Urothelium cell line (cell line): ENCODE data around the gene AVP.
"Not testable (repeated sequence)": the region's sequence is repeated elsewhere in the genome, so short reads cannot be mapped to it uniquely, and the experiment has no call there.

Experiments used
- DNase-seq: peaks from one replicate; pipeline ENCODE4 v3.0.0; 2011; ENCODE audit warnings: low spot score, mixed read lengths
- FAIRE-seq: peaks from 2 replicates; lab custom pipeline; 2011; peaks lifted over from hg19 to GRCh38; lab: Jason Lieb, UNC

AVP gene

DNA sequence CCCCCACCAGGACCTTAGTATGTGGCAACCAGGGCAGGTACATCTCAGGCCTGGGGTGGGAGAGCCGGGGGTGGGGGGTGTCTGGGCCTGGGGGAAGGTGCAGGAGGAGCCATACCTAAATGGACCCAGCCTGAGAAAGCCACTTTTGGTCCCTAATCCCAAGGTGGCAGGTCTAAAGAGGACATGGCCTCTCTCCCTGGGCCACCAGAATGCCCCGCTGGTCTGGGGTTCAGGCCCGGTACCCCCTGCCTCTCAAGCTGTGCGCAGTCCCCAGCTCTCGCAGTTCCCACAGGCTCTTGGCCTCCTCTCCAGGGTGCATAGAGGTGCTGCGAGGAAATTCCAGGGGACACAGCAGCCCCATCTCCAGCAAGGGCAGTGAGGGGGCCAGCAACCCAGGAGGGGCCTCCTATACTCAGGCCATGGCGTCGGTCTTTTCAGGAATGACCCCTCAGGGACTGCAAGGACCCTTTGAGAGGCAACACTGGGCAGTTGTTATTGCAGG is 1.1 kb upstream of the AVP start:
- DNase-seq, result no peak
- no peak for FAIRE-seq

DNA sequence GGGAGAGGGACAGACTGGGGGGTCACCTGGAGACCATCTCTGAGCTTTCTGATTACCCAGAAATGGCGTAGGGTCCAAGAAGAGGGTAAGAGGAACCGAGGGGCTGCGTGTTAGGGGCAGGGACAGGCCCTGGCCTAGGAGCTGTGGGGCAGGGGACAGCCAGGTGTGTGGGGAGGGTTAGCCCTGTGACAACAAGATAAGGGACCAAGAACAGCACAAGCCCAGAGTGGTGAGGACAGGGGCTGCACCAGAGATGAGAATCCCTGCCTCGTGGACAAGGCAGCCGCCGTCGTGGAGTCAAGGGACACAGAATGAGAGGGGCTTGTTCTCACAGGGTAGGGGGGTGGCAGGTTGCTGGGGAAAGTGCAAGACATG is 449 bp upstream of the AVP start:
- no peak for FAIRE-seq

DNA sequence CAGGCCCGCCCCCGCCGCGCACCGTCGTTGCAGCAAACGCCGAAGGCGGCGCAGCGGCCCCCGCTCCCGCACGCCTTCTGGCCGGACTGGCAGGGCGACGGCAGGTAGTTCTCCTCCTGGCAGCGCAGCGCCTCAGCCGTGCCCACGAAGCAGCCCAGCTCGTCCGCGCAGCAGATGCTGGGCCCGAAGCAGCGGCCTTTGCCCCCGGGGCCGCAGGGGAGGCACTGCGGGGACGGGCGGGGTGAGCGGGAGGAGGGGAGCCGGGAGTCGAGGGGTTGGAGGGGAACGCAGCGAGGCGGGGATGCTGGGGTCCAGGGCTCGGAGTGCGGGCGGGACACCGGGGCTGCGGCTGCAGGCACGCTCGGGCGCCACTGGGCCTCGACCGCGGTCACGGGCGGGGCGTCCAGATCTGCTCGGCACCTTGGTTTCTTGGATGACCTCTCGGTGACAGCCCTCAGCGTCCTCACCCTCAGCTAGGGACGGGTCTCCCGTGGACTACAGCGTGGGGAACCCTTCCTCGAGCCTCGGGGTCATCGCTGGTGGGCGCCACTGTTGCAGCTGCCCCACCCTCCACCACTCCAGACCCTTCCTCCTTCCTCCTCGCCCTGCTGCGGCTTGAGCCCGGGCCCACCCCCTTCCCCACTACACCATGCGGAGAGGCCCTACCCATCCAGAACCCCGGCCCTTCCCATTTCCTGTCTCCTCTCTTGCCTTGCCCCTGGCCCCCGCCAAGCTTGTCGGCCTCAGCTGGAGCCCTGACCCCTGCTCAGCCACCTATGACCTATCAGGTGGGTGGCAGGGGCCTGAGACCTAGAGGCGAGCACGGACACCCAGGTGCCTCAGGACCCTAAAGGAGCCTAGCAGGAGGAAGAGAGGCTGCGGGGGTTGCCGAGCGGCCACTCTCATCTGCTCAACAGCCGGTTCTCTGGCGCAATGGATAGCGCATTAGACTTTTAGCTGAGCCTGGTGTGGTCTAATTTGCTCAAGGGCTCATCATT is 1.3 kb downstream of the AVP start:
- FAIRE-seq, result no peak
- DNase-seq, result no peak

More for the DNA sequence above, 449 bp upstream of the AVP start:
- no peak for DNase-seq

DNA sequence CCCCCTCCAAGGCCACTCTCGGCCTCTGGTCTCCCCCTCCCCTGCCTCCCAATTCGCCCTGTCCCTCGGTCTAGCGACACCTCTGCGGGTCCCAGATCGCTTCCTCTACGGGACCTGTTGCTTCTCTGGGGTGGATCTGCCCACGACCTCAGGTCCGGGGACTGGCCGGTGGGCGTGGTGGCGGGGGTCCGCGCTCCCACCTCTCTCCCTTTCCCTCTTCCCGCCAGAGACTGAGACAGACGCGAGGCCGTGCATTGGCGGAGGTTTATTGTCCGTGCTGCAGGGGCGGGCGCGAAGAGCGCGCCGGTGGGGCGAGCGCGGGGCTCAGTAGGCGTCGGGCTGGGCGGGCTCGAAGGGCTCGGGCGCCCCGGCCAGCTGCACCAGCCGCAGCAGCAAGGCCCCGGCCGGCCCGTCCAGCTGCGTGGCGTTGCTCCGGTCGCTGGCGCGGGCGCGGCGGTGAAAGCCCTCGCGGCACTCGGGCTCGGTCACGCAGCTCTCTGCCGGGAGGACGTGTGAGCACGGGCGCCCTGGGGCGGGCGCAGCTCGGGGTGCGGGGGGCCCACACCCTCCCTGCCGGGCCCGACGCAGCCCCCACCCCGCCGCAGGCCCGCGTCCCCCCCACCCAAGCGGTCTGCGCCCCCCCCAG is 2.1 kb downstream of the AVP start:
- DNase-seq, result no peak

DNA sequence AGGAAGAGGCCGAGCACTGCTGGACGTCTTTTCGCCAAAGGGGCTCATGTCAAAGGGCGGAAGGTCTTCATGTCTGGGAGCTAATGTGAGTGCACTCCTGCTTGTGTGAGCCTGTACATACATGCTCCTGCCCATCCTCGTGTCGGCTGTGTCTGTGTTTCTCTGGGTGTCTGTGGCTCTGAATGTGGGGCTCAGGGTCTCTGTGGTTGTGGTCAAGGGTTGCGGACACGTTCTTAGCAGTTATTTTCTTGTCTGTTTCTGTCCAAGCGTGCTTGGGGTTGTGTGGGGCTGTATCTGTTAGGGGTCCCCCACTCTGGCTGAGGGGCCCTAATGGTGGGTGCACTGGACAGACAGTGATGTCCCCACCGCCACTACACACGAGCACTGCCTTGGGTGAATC is 2.9 kb downstream of the AVP start:
- no peak for DNase-seq
- FAIRE-seq, result no peak

More for the DNA sequence above, 2.1 kb downstream of the AVP start:
- FAIRE-seq, result no peak

DNA sequence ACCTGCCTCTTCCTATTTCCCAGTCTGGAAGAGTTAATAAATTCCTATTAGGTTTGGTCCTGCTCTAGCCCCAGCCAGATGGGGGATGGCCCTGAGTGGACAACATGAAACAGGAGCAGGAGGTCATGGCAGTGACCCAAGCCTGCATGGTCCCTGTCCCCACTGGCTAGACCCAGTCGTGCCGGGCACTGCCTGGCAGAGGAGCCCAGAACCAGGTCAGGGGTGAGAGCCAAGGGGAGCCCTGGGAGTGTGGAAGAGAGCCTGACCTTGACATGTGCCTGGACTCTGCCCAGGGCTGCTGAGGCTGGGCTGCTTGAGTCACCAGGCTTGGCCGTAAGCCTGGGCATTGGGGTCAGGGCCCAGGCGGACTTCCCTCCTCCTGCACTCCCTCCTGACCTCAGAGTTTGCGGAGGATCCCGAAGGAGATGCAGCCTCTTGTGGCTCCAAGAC is 3.6 kb downstream of the AVP start:
- FAIRE-seq, result no peak

DNA sequence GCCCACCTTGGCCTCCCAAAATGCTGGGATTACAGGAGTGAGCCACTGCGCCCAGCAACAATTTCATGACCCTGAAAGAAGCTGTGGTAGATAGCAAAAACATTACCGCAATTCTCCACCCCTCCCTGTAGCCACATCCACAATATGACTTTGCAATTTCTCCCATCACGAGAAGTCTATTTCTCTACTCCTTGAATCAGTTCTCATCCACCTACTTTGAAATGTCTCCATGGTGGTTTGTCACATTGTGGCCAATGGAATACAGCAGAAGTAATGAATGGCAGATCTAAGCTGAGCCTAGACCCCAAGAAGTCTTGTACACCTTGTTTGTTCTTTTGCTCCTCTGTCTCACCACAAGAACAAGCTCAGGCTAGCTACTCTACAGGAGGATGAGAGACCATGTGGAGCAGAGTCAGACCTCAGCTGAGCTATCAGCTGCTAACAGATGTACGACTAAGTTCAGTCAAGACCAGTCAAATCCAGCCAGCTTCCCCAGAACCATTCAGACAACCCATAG is 6.8 kb downstream of the AVP start:
- DNase-seq (no peak), FAIRE-seq (no peak)

More for the DNA sequence above, 3.6 kb downstream of the AVP start:
- no peak for DNase-seq

DNA sequence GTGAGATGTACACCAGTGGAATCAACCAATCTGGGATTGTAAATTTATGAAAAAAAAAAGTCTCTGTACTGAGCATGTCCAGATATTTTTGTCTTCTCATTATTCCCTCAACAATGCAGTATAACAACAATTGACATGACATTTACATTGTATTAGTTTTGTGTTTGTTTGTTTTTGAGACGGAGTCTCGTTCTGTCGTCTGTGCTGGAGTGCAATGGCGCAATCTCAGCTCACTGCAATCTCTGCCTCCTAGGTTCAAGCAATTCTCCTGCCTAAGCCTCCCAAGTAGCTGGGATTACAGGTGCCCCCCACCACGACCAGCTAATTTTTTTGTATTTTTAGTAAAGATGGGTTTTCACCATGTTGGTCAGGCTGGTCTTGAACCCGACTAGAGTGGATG is 9.2 kb downstream of the AVP start:
- not testable (repeated sequence) for FAIRE-seq, DNase-seq

DNA sequence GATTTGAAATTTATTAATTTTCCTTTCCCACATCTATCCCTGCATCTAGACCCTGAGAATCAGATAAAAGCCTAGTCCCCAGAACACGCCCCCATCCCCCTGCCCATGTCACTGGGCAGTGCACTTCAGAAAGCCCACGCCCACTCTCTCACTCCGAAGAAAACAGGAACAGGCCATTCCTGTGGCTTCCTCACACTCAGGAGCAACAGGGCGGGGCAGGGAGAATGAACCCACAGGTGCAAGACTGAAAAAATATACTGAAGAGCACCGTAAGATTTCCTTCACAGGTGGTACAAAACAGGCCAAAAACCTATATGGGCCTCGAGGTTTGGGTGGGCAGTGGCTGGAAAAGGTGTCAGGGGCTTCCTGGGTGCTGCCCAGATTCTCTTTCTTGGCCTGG is 9.7 kb downstream of the AVP start:
- no peak for FAIRE-seq
- DNase-seq, result no peak

DNA sequence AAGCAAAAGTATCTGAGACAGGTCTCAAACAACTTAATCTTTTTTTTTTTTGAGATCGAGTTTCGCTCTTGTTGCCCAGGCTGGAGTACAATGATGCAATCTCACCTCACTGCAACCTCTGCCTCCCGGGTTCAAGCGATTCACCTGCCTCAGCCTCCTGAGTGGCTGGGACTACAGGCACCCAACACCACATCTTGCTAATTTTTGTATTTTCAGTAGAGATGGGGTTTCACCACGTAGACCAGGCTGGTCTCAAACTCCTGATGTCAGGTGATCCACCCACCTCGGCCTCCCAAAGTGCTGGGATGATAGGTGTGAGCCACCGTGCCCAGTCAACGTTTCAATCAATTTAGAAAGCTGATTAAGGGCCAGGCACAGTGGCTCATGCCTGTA is 11.3 kb downstream of the AVP start:
- FAIRE-seq, DNase-seq: not testable (repeated sequence)

DNA sequence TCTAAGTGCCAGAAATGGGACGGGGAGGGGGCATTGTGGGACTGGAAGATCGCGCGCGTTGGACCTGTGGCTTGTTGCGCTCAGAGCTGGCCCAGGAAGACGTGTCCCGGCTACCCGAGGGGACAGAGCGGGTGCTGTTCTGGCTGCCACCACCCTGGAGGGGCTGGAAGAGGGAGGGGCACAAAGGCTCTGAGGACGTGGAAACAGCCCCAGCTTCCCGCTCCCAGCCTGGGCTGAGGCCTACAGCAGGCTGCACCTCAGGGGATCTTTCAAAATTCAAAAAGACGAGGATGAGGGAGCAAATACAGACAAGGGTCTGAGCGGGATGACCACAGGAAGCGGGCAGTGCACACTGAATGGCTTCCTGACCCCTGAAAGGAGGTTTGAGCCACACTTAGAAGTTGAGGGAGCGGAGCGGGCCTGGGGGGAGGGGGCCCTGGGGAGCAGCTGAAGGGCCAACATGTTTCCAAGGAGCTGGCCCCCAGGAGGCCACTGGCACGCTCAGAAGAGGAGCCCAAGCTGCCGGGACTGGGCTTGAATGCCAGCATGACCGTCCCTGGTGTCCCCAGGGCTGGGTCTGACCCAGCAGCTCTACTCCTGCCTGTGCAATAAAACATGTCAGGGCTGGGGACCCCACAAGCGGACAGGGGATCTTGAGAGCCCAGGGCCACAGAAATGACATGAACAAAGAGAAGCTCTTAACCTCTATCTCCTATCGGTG is 11.8 kb downstream of the AVP start:
- no peak for DNase-seq
- FAIRE-seq, result no peak

DNA sequence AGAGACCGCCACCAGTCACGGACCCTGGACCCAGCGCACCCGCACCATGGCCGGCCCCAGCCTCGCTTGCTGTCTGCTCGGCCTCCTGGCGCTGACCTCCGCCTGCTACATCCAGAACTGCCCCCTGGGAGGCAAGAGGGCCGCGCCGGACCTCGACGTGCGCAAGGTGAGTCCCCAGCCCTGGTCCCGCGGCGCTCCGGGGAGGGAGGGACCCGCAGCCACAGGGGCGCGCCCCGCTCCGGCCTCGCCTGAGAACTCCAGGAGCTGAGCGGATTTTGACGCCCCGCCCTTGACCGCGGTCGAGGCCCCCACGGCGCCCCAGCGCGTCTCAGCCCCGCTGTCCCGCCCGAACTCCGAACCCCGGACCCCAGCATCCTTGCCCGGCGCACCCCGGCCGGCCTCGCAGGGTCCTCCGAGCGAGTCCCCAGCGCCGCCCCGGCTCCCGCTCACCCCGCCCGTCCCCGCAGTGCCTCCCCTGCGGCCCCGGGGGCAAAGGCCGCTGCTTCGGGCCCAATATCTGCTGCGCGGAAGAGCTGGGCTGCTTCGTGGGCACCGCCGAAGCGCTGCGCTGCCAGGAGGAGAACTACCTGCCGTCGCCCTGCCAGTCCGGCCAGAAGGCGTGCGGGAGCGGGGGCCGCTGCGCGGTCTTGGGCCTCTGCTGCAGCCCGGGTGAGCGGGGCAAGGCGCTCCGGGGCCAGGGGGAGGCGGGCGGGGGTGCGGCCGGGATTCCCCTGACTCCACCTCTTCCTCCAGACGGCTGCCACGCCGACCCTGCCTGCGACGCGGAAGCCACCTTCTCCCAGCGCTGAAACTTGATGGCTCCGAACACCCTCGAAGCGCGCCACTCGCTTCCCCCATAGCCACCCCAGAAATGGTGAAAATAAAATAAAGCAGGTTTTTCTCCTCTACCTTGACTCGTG is 12.7 kb downstream of the AVP start, which contains the start of gene OXT:
Gene OXT, plus strand, starts transcription at position 11 of the 920 bp plus-strand sequence. Its CDS starts 36 bp downstream, at position 47.
- FAIRE-seq, result no peak
- no peak for DNase-seq

DNA sequence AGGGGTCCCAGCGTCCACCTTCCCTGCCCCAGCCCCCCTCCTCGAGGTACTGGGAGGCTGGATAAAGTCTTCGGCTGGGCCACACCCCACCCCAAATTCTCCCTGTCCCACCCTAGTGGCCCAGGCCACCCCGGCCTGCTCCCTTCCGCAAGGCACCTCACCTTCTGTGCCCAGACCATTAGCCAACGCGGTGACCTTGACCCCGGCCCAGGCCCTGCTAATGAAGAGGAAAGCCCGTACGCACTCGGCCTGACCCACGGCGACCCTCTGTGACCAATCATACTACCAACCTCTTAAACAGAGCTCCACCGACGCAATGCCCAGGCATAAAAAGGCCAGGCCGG is 13.3 kb downstream of the AVP start:
- no peak for FAIRE-seq

DNA sequence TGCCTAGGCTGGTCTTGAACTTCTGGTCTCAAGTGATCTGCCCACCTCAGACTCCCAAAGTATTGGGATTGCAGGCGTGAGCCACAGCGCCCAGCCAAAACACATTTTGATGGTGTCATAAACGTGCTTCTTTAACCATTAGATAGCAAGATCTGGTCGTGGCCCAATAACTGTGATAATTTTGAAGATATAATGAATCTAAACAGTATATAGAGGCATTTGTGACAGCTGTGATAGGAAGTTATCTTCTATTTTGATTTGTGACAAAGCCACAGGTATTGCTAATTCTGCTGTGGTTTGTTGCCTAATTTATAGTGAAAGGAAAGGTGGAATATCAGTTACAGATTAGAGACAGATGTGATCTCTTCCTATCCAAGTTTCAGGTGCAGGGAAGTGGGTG is 13.8 kb downstream of the AVP start:
- FAIRE-seq, result no peak
- no peak for DNase-seq

More for the DNA sequence above, 13.3 kb downstream of the AVP start:
- DNase-seq, result no peak

DNA sequence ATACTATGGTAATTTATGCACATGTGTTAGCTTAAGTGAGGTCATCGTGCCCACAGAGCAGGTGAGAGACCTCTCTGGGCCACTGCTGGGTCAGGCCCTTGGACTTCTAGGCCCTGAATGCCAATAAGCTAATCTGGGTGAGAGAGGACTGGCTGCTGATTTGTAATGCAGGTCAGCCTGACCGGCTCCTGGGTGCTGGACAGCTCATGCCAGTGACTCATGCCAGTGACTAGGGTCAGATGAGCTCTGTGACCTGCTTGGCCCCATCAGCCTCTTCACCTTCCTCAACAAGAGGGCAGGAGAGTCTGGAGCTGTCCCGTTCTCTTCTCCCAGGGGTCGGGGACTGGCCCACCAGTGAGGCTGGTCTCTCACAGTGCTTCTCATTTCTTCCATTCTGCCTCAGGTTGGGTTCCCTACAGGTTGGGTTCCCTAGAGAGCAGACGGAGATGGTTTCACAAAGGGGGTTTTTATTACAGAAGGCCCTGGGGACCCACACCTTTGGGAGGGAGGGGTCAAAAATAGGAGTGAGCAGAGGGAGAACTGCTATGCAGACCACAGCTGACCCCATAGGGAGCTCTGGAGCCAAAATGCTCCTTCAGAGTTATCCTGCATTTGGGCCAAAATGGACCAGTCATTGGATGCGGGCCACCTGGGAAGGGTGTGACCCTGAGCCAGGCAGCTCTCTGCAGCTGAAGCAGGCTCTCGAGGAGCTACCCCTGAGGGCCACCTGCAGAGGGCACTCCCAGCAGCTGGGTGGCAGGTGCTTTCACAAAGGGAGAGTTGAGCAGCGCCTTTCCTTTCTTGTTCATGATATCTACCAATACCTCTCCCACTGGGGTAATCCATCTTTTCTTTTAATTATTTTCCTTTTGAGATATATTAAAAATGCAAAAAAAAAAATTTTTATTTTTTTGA is 15.3 kb downstream of the AVP start:
- FAIRE-seq (no peak), DNase-seq (no peak)

DNA sequence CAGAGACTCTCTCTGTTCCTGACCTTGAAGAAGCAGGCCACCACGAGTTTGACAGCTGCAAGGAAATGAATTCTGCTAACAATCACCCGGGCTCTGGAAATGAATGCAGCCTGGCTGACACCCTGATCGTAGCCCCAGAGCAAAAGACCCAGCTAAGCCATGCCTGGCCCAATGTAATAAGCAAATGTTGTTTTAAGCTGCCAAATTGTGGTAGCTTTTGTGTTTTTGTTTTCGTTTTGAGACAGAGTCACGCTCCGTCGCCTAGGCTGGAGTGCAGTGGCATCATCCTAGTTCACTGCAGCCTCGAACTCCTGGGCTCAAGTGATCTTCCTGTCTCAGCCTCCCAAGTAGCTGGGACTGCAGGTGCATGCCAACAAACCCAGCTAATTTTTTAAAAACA is 16.4 kb downstream of the AVP start:
- FAIRE-seq, result no peak
- DNase-seq, result no peak

DNA sequence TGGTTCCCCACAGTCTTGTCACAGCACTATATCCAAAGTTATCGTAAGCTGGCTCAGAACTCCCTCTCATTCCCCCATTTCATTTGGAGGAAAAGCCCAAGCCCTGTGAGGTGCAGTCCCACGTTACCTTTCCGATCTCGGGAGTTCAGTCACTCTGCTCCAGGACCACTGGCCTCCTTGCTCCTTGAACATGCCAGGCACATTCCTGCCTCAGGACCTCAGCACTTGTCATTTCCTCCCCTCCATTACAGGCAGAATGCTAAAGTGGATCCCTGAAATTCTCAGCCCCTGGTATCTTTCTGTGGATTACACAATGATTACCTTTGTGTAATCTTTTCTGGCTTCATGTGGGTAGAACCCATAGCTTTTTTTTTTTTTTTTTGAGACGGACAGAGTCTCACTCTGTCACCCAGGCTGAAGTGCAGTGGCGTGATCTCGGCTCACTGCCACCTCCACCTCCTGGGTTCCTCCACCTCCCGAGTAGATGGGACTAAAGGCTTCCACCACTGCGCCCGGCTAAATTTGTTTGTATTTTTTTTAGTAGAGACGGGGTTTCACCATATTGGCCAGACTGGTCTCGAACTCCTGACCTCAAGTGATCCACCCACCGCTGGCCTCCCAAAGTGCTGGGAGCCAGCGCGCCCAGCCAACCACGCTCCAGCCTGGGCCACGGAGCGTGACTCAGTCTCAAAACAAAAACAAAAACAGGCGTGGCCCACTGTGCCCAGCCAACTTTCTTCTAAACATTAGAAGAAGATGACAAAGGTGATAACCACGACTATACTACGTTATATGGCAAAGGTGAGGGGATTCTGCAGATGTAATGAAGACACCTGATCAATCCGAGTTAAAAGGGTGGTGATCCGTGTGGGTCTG is 17.1 kb downstream of the AVP start:
- DNase-seq (no peak), FAIRE-seq (no peak)

DNA sequence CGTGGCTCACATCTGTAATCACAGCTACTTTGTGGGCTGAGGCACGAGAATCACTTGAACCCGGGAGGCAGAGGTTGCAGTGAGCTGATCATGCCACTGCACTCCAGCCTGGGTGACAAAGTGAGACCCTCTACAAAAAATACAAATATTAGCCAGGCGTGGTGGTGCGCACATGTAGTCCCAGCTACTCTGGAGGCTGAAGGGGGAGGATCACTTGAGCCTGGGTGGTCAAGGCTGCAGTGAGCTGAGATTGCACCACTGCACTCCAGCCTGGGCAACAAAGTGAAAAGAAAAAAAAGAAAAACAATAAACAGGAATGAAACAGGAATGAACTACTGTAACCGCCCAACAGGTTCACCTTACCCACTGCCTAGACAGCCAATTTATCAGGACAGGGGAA is 20.4 kb downstream of the AVP start:
- not testable (repeated sequence) for FAIRE-seq

More for the DNA sequence above, 20.4 kb downstream of the AVP start:
- DNase-seq, result not testable (repeated sequence)
